HG03521 (cell line): ENCODE results near the gene ANKRD44.

ENCODE experiments used
- ATAC-seq: cut with Tn5 transposase; IDR thresholded peaks from one replicate; pipeline ENCODE4 v1.9.1; 2021; ENCODE audit warnings: mild to moderate bottlenecking, moderate library complexity; ENCODE audit not compliant: unreplicated experiment

ANKRD44 gene

GRCh38 chr2:197211881-197212342 lies 98.7 kb downstream of the ANKRD44 start:
- ATAC-seq, result no peak

GRCh38 chr2:197210430-197210829 lies 100.2 kb downstream of the ANKRD44 start:
- no peak for ATAC-seq

- ATAC-seq, result no peak
These were observed 100.7 kb downstream of the ANKRD44 start for GRCh38 chr2:197209742-197210408.

- no peak for ATAC-seq
These were observed 101.3 kb downstream of the ANKRD44 start for GRCh38 chr2:197209246-197209645.

GRCh38 chr2:197208841-197209240 lies 101.7 kb downstream of the ANKRD44 start:
- no peak for ATAC-seq

GRCh38 chr2:197208024-197208423 lies 102.6 kb downstream of the ANKRD44 start:
- no peak for ATAC-seq

- no peak for ATAC-seq
These were observed 103.0 kb downstream of the ANKRD44 start for GRCh38 chr2:197207598-197207997.

- ATAC-seq, result no peak
These were observed 103.5 kb downstream of the ANKRD44 start for GRCh38 chr2:197207106-197207505.

- peak; percentile 71 for ATAC-seq
These were observed 104.9 kb downstream of the ANKRD44 start for GRCh38 chr2:197205585-197206215.

- ATAC-seq, result no peak
These were observed 105.9 kb downstream of the ANKRD44 start for GRCh38 chr2:197204519-197205250.

- no peak for ATAC-seq
These were observed 108.7 kb downstream of the ANKRD44 start for GRCh38 chr2:197201874-197202273.

- no peak for ATAC-seq
These were observed 109.9 kb downstream of the ANKRD44 start for GRCh38 chr2:197200762-197201058.

- ATAC-seq, result no peak
These were observed 110.4 kb downstream of the ANKRD44 start for GRCh38 chr2:197200051-197200761.

- ATAC-seq, result peak; percentile 98
These were observed 111.7 kb downstream of the ANKRD44 start for GRCh38 chr2:197198890-197199289.

GRCh38 chr2:197197895-197198311 lies 112.7 kb downstream of the ANKRD44 start:
- ATAC-seq, result no peak

GRCh38 chr2:197196541-197197180 lies 113.9 kb downstream of the ANKRD44 start:
- ATAC-seq, result no peak

- ATAC-seq, result no peak
These were observed 115.1 kb downstream of the ANKRD44 start for GRCh38 chr2:197195518-197195917.

- ATAC-seq, result peak; percentile 65
These were observed 118.6 kb downstream of the ANKRD44 start for GRCh38 chr2:197191940-197192322.

- ATAC-seq, result no peak
These were observed 119.2 kb downstream of the ANKRD44 start for GRCh38 chr2:197191177-197191939.

- no peak for ATAC-seq
These were observed 120.5 kb downstream of the ANKRD44 start for GRCh38 chr2:197190100-197190432.
